GM21526 (cell line): ENCODE measurements around the gene CYP4A11.
"Not testable (repeated sequence)": the region's sequence is repeated elsewhere in the genome, so short reads cannot be mapped to it uniquely, and the experiment has no call there.

Experiments used
- ATAC-seq: cut with Tn5 transposase; IDR thresholded peaks from one replicate; pipeline ENCODE4 v1.9.1; 2021; ENCODE audit warnings: moderate library complexity; ENCODE audit not compliant: unreplicated experiment, low FRiP score

Gene CYP4A11

GRCh38 chr1:46927249-46927835 is 13.9 kb downstream of the CYP4A11 start:
- ATAC-seq = no peak

DNA sequence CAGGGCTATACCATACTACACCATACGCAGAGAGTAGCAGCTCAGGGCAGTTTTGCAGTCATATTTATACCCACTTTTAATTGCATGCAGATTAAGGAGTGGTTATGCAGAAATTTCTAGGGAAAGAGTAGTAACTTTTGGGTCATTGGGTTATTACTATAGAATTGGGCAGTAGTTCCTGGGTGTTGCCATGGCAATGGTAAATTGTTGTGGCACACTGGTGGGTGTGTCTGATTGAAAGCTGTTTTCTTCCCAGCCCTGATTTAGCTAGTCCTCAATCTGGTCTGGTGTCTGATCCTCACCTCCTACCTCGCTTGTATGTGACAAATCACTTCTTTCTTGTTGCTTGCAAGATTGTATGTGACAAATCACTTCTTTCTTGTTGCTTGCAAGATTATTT is 30.5 kb downstream of the CYP4A11 start:
- ATAC-seq = no peak

DNA sequence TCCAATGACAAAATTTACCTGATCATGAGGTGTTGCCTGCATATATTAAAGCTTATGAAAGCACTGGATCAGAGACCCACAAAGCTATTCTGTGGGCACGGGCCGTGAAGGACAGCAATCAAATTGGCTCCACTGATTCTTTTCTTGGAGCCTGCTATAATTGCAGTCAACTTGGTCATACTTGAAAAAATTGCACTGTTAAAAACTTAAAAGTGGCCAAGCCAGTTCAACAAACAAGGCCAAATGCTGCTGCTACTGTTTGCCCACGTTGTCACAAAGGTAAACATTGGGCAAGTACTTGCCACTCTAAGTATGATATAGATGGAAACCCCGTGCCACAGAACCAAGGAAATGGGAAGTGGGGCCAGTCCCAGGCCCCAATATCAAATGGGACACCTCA is 37.8 kb downstream of the CYP4A11 start:
- ATAC-seq = no peak

DNA sequence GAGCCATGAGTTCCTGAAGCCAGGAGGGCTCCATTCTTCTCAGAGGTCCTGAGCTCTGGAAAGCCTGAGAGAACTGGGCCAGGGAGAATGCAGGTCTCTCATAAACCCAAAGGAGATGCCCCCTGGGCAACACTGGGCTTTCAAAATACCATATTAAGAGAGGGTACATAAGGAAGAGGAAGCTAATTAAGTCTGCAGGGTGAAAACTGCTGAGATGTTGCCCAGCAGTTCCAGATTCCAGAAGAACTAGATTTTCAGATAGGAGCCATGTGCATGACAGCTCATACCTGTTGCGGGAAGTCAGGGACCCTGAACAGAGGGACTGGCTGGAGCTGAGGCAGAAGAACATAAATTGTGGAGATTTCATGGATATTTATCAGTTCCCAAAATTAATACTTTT is 40.9 kb downstream of the CYP4A11 start:
- ATAC-seq = no peak

- ATAC-seq = not testable (repeated sequence)
These were observed 59.6 kb downstream of the CYP4A11 start for GRCh38 chr1:46881656-46882055.
